K562 (cell line): Measurements from ENCODE around the gene KCNQ5. TPM values are rescaled to one million over a fixed set of nuclear protein-coding genes. Genes with fewer than 3 reads are reported as not detected.

Experiments
- ATAC-seq: fragments of 200-7000 bp; cut with Tn5 transposase; 3 replicates; pipeline ENCODE4 v1.9.1; 2020; ENCODE audit warnings: moderate library complexity
- BruUV-seq: library from RNA; stranded (reverse); fragments of 400-500 nt; replicated peaks from 2 replicates; lab custom pipeline; 2021; lab: Mats Ljungman, UMichigan
- CTCF ChIA-PET: fragments of 300-600 bp; formaldehyde crosslinking; extraction: SDS; loops from one replicate; lab custom pipeline; 2021; ENCODE audit warnings: low intra/inter-chr PET ratio; lab: Yijun Ruan, JAX
- POLR2A ChIA-PET: fragments of 300-600, 350-650 bp; sonication (Branson Sonifier 250); formaldehyde crosslinking; extraction: SDS; loops from one replicate; lab custom pipeline; 2021; ENCODE audit warnings: antibody characterized with exemption, inconsistent platforms; lab: Yijun Ruan, JAX
- DNase-seq, 4 experiments: peaks; one replicate each; pipeline versions ENCODE4 v3.0.0 to v3.0.0-alpha.2; 2011 to 2018; ENCODE audit warnings: low spot score in 3 of 4, mixed read lengths in 3 of 4; ENCODE audit errors: extremely low read depth in 1 of 4
- FAIRE-seq: peaks from 2 replicates; lab custom pipeline; 2011; peaks lifted over from hg19 to GRCh38; lab: Jason Lieb, UNC
- H2AFZ ChIP-seq: 2 replicates; pipeline ENCODE4 v1.6.0; 2011; ENCODE audit warnings: low read depth, low read length, control low read depth, inconsistent platforms
- H3K27ac ChIP-seq: fragments of 200-600 bp; 3 replicates; pipeline ENCODE4 v1.8.0; 2011; ENCODE audit warnings: low read depth, mild to moderate bottlenecking, control low read depth, inconsistent platforms, low read length, moderate library complexity, mixed read lengths; ENCODE audit errors: extremely low read depth
- H3K27me3 ChIP-seq, 2 experiments: fragments of 300-600 bp in 1 of 2; 2 replicates in 1 of 2; 3 replicates in 1 of 2; pipeline versions ENCODE4 v1.6.0 to v1.8.0; 2011; ENCODE audit warnings: inconsistent platforms in 2 of 2, low read length in 2 of 2, mild to moderate bottlenecking in 1 of 2, mixed read lengths in 1 of 2, moderate library complexity in 1 of 2; ENCODE audit not compliant: control insufficient read depth in 2 of 2, insufficient read depth in 2 of 2
- H3K36me3 ChIP-seq: fragments of 300-600 bp; 3 replicates; pipeline ENCODE4 v1.8.0; 2011; ENCODE audit warnings: mild to moderate bottlenecking, low read length, inconsistent platforms; ENCODE audit not compliant: control insufficient read depth, insufficient read depth
- H3K4me1 ChIP-seq, 2 experiments: fragments of 200-600 bp in 1 of 2; replicated peaks in 1 of 2; 2 replicates in 1 of 2; 3 replicates in 1 of 2; pipeline versions ENCODE4 v1.5.1 to v1.8.0; 2011; ENCODE audit warnings: inconsistent platforms in 2 of 2, low read length in 2 of 2, mild to moderate bottlenecking in 1 of 2, mixed read lengths in 1 of 2, moderate library complexity in 1 of 2; ENCODE audit not compliant: control insufficient read depth in 2 of 2, insufficient read depth in 2 of 2
- H3K4me2 ChIP-seq: 2 replicates; pipeline ENCODE4 v1.6.1; 2011; ENCODE audit warnings: low read length, control low read depth, inconsistent platforms, mixed read lengths; ENCODE audit not compliant: insufficient read depth
- H3K4me3 ChIP-seq: fragments of 200-600 bp; sonication (generic), shearing (Covaris generic); 2 replicates; pipeline ENCODE4 v1.5.1; 2016; ENCODE audit warnings: control low read depth, inconsistent platforms
- H3K79me2 ChIP-seq: fragments of 200-600 bp; 3 replicates; pipeline ENCODE4 v1.8.0; 2011; ENCODE audit warnings: low read length, inconsistent platforms; ENCODE audit not compliant: control insufficient read depth, insufficient read depth
- H3K9ac ChIP-seq, 2 experiments: 2 replicates each; pipeline versions ENCODE4 v1.6.0 to v1.6.1; 2011; ENCODE audit warnings: low read depth in 2 of 2, low read length in 2 of 2, control low read depth in 1 of 2, inconsistent platforms in 1 of 2, mild to moderate bottlenecking in 1 of 2, mixed read lengths in 1 of 2; ENCODE audit not compliant: insufficient read depth in 1 of 2
- H3K9me1 ChIP-seq: one replicate; pipeline ENCODE4 v1.6.0; 2011; ENCODE audit warnings: inconsistent platforms, mild to moderate bottlenecking, low read length, moderate library complexity; ENCODE audit not compliant: control insufficient read depth, insufficient read depth
- H3K9me3 ChIP-seq: replicated peaks from 2 replicates; pipeline ENCODE4 v1.5.1; 2011; ENCODE audit warnings: low read depth, low read length, inconsistent platforms; ENCODE audit not compliant: control insufficient read depth, insufficient read depth
- H4K20me1 ChIP-seq: replicated peaks from 2 replicates; pipeline ENCODE4 v1.6.1; 2011; ENCODE audit warnings: low read length, inconsistent platforms, mixed read lengths; ENCODE audit not compliant: control insufficient read depth, insufficient read depth
- CREB3 ChIP-seq: fragments of 450-650 bp; conservative IDR thresholded peaks from 2 replicates; pipeline ENCODE4 v1.6.1; 2016; ENCODE audit warnings: missing genetic modification characterization, low read depth, mild to moderate bottlenecking, missing compliant biosample characterization, moderate library complexity
- EP300 ChIP-seq: IDR thresholded peaks from 2 replicates; pipeline ENCODE4 v1.6.1; 2012; ENCODE audit warnings: low read length, improper control_type of control experiment
- JUND ChIP-seq, 2 experiments: IDR thresholded peaks; 2 replicates in 1 of 2; 3 replicates in 1 of 2; pipeline ENCODE4 v1.6.1; 2011; ENCODE audit warnings: borderline replicate concordance in 2 of 2, low read depth in 2 of 2, low read length in 2 of 2, improper control_type of control experiment in 1 of 2, missing biosample characterization in 1 of 2, missing genetic modification characterization in 1 of 2, missing genetic modification reagents in 1 of 2
- MXI1 ChIP-seq: IDR thresholded peaks from 2 replicates; pipeline ENCODE4 v1.6.1; 2011; ENCODE audit warnings: low read depth, mild to moderate bottlenecking, improper control_type of control experiment, low read length
- SNAPC5 ChIP-seq: fragments of 250-450 bp; sonication (Bioruptor Pico); IDR thresholded peaks from 2 replicates; pipeline ENCODE4 v1.8.0; 2021; ENCODE audit warnings: moderate library complexity, mild to moderate bottlenecking, inconsistent platforms
- TAL1 ChIP-seq: fragments of 450-650 bp; IDR thresholded peaks from 2 replicates; pipeline ENCODE4 v1.6.1; 2016; ENCODE audit warnings: mild to moderate bottlenecking
- THAP12 ChIP-seq: fragments of 250-450 bp; sonication (Bioruptor Pico); IDR thresholded peaks from 2 replicates; pipeline ENCODE4 v1.9.0; 2021; ENCODE audit warnings: mild to moderate bottlenecking, inconsistent platforms
- TSHZ1 ChIP-seq: fragments of 250-450 bp; sonication (Bioruptor Pico); IDR thresholded peaks from 2 replicates; pipeline ENCODE4 v1.4.0; 2020; ENCODE audit warnings: mild to moderate bottlenecking, moderate library complexity
- ZKSCAN3 ChIP-seq: fragments of 250-450 bp; sonication (Bioruptor Pico); IDR thresholded peaks from 2 replicates; pipeline ENCODE4 v1.4.0; 2020
- ZNF140 ChIP-seq: fragments of 250-450 bp; sonication (Bioruptor Pico); IDR thresholded peaks from 2 replicates; pipeline ENCODE4 v1.8.0; 2021; ENCODE audit warnings: moderate library complexity, mild to moderate bottlenecking, inconsistent platforms
- ZNF395 ChIP-seq: fragments of 200-800 bp; sonication (Bioruptor generic); IDR thresholded peaks from 2 replicates; pipeline ENCODE4 v1.6.1; 2017; ENCODE audit warnings: missing genetic modification characterization, missing compliant biosample characterization
- ZNF444 ChIP-seq: fragments of 250-450 bp; sonication (Bioruptor Pico); IDR thresholded peaks from 2 replicates; pipeline ENCODE4 v1.4.0; 2020; ENCODE audit warnings: mild to moderate bottlenecking, moderate library complexity
- ZNF507 ChIP-seq: conservative IDR thresholded peaks from 2 replicates; pipeline ENCODE4 v1.6.1; 2017; ENCODE audit warnings: missing genetic modification characterization, missing compliant biosample characterization
- in situ Hi-C: fragments of 300-500 bp; cut with MboI; formaldehyde crosslinking; loops from 4 replicates; pipeline ENCODE4 v1.15.0; 2018; ENCODE audit warnings: inconsistent platforms, mixed read lengths
- intact Hi-C: fragments of 100-400 bp; cut with micrococcal nuclease; formaldehyde crosslinking; loops from 2 replicates; pipeline ENCODE4 v1.14.2; 2022
- polyA plus RNA-seq, 8 experiments: library from polyadenylated mRNA; depleted of rRNA in 4 of 8; stranded (reverse) in 5 of 8; unstranded in 3 of 8; fragments of >200 nt; fragmentation: Nextera tagmentation in 2 of 8; fragmentation: Illumina TruSeq in 1 of 8; extraction: Ambion mirVana in 2 of 8; extraction: Trizol in 1 of 8; gene quantifications; 2 replicates each; pipeline versions ENCODE4 v1.2.1 to v1.2.3, GENCODE V29; 2011 to 2014; ENCODE audit warnings: inconsistent platforms in 1 of 8, missing spikeins in 1 of 8
- total RNA-seq, 7 experiments: library from RNA; depleted of rRNA in 6 of 7; stranded (reverse); fragments of >200 nt in 6 of 7; fragmentation: Illumina TruSeq in 2 of 7; extraction: Trizol in 2 of 7; gene quantifications; 2 replicates each; pipeline versions ENCODE4 v1.2.1 to v1.2.3, GENCODE V29; 2011 to 2021; ENCODE audit warnings: low replicate concordance in 1 of 7

Gene KCNQ5
- total and polyA plus RNA-seq, 9 of the 15 experiments (the other 6 are each of a cell fraction or from before 2014, with no cell fraction given), result 0.31 to 5.9 (median 2.6) TPM

GRCh38 chr6:72825315-72825911 is 203.5 kb downstream of the KCNQ5 start:
- H3K79me2 ChIP-seq, result no peaks in the 10 kb centered on the region
- CTCF ChIA-PET, result no interaction called here
- no peak for ATAC-seq
- POLR2A ChIA-PET, result interaction anchor here (0.7 kb wide), 1 partner anchor 14 kb away, joined by 3 read pairs; no protein-coding TSS in a partner anchor
- H3K9me3 ChIP-seq, result no peaks in the 10 kb centered on the region
- no peak overlapping the region for H3K27ac ChIP-seq
- in situ Hi-C loops (no loop called here), intact Hi-C loops (no loop called here)
- H3K4me1 ChIP-seq, result no peaks in the 10 kb centered on the region
- no peak for DNase-seq
- no peak for FAIRE-seq
- no peak overlapping the region for H3K4me3 ChIP-seq
- no peak overlapping the region for H3K4me2 ChIP-seq
- H4K20me1 ChIP-seq, result no peaks in the 10 kb centered on the region
- H2AFZ ChIP-seq, result no peak overlapping the region
- H3K9ac ChIP-seq, result no peak overlapping the region
- no peaks in the 10 kb centered on the region for H3K36me3 ChIP-seq
- no peaks in the 10 kb centered on the region for H3K27me3 ChIP-seq
- H3K9me1 ChIP-seq, result no peaks in the 10 kb centered on the region
- BruUV-seq, result no TSS peak
- TF ChIP-seq JUND (IDR thresholded peaks at IDR 0.05; ENCODE audit: borderline replicate concordance, low read depth, low read length), result no peak
- TF ChIP-seq JUND (tag; IDR thresholded peaks at IDR 0.05; ENCODE audit: borderline replicate concordance, low read depth, low read length), result no peak
- no peak for TF ChIP-seq CREB3
- TF ChIP-seq ZNF140 (CRISPR knock-in tag), result no peak
- TF ChIP-seq SNAPC5 (CRISPR knock-in tag), result no peak
- no peak for TF ChIP-seq THAP12 (CRISPR knock-in tag)
- TF ChIP-seq TSHZ1 (CRISPR knock-in tag), result no peak
- no peak for TF ChIP-seq EP300
- no peak for TF ChIP-seq ZNF395 (CRISPR knock-in tag)
- no peak for TF ChIP-seq TAL1
- no peak for TF ChIP-seq ZKSCAN3 (CRISPR knock-in tag)
- no peak for TF ChIP-seq ZNF507
- TF ChIP-seq MXI1, result no peak
- no peak for TF ChIP-seq ZNF444 (CRISPR knock-in tag)
